ENCODE measurements around the gene MAST4.

MAST4 gene

GRCh38 chr5:66882606-66883227, 286.5 kb downstream of the MAST4 start:
- DNase-seq = no peak

- no peak for DNase-seq
Observed at GRCh38 chr5:66884564-66885243, 288.5 kb downstream of the MAST4 start.

- DNase-seq = no peak
Observed at GRCh38 chr5:66886941-66887340, 290.7 kb downstream of the MAST4 start.

GRCh38 chr5:66888613-66889012, 292.4 kb downstream of the MAST4 start:
- DNase-seq = no peak

GRCh38 chr5:66889056-66889455, 292.9 kb downstream of the MAST4 start:
- DNase-seq = no peak

GRCh38 chr5:66889524-66889923, 293.3 kb downstream of the MAST4 start:
- no peak for DNase-seq

- no peak for DNase-seq
Observed at GRCh38 chr5:66891184-66891925, 295.2 kb downstream of the MAST4 start.

- DNase-seq = no peak
Observed at GRCh38 chr5:66892716-66893115, 296.5 kb downstream of the MAST4 start.

GRCh38 chr5:66894480-66895240, 298.5 kb downstream of the MAST4 start:
- no peak for DNase-seq

GRCh38 chr5:66896171-66896570, 300.0 kb downstream of the MAST4 start:
- DNase-seq = no peak

GRCh38 chr5:66897356-66897755, 301.2 kb downstream of the MAST4 start:
- no peak for DNase-seq

GRCh38 chr5:66898241-66898995, 302.2 kb downstream of the MAST4 start:
- DNase-seq = no peak

- DNase-seq = no peak
Observed at GRCh38 chr5:66903218-66903617, 307.0 kb downstream of the MAST4 start.

GRCh38 chr5:66903709-66904108, 307.5 kb downstream of the MAST4 start:
- no peak for DNase-seq

- DNase-seq = no peak
Observed at GRCh38 chr5:66904189-66904588, 308.0 kb downstream of the MAST4 start.

GRCh38 chr5:66906021-66906420, 309.8 kb downstream of the MAST4 start:
- DNase-seq = no peak

GRCh38 chr5:66908230-66908629, 312.0 kb downstream of the MAST4 start:
- DNase-seq = no peak

GRCh38 chr5:66909364-66909763, 313.2 kb downstream of the MAST4 start:
- no peak for DNase-seq

GRCh38 chr5:66912787-66913186, 316.6 kb downstream of the MAST4 start:
- no peak for DNase-seq

GRCh38 chr5:66915531-66915930, 319.3 kb downstream of the MAST4 start:
- no peak for DNase-seq

- no peak for DNase-seq
Observed at GRCh38 chr5:66922881-66923280, 326.7 kb downstream of the MAST4 start.

GRCh38 chr5:66923457-66923856, 327.3 kb downstream of the MAST4 start:
- DNase-seq = no peak

GRCh38 chr5:66923922-66924321, 327.7 kb downstream of the MAST4 start:
- DNase-seq = no peak

All from NCI-H446 (cell line).